Brain pericyte (primary cell): Measurements from ENCODE around the gene NAXD.
"Not testable (repeated sequence)": the region's sequence is repeated elsewhere in the genome, so short reads cannot be mapped to it uniquely, and the experiment has no call there.

ENCODE experiments used
- DNase-seq: peaks from one replicate; pipeline ENCODE4 v3.0.0-alpha.2; 2012; ENCODE audit warnings: low read depth, low spot score

NAXD gene

GRCh38 chr13:110628477-110628793, 13.1 kb downstream of the NAXD start:
- peak; percentile 46 for DNase-seq

- DNase-seq = no peak
Observed at GRCh38 chr13:110628952-110629701, 13.8 kb downstream of the NAXD start.

GRCh38 chr13:110629735-110630134, 14.4 kb downstream of the NAXD start:
- no peak for DNase-seq

GRCh38 chr13:110630566-110631119, 15.3 kb downstream of the NAXD start:
- DNase-seq = no peak

- not testable (repeated sequence) for DNase-seq
Observed at GRCh38 chr13:110632255-110632654, 16.9 kb downstream of the NAXD start.

- DNase-seq = no peak
Observed at GRCh38 chr13:110633776-110634175, 18.4 kb downstream of the NAXD start.

- DNase-seq = peak; percentile 79
Observed at GRCh38 chr13:110634558-110634957, 19.2 kb downstream of the NAXD start.

- DNase-seq = no peak
Observed at GRCh38 chr13:110635405-110636002, 20.2 kb downstream of the NAXD start.

- DNase-seq = no peak
Observed at GRCh38 chr13:110636053-110636475, 20.7 kb downstream of the NAXD start.

GRCh38 chr13:110636701-110637201, 21.4 kb downstream of the NAXD start:
- DNase-seq = no peak

- no peak for DNase-seq
Observed at GRCh38 chr13:110637275-110637674, 21.9 kb downstream of the NAXD start.

- no peak for DNase-seq
Observed at GRCh38 chr13:110637747-110638146, 22.4 kb downstream of the NAXD start.

GRCh38 chr13:110638257-110638656, 22.9 kb downstream of the NAXD start:
- DNase-seq = no peak

- DNase-seq = no peak
Observed at GRCh38 chr13:110638814-110639806, 23.8 kb downstream of the NAXD start.

- no peak for DNase-seq
Observed at GRCh38 chr13:110639935-110640334, 24.6 kb downstream of the NAXD start.

- DNase-seq = no peak
Observed at GRCh38 chr13:110640591-110641029, 25.3 kb downstream of the NAXD start.

GRCh38 chr13:110641055-110642015, 26.0 kb downstream of the NAXD start:
- no peak for DNase-seq

- no peak for DNase-seq
Observed at GRCh38 chr13:110642291-110642981, 27.1 kb downstream of the NAXD start.

GRCh38 chr13:110643324-110643723, 28.0 kb downstream of the NAXD start:
- DNase-seq = no peak
